GM12878 (cell line): ENCODE measurements around the gene NUAK2. TPM values are rescaled to one million over a fixed set of nuclear protein-coding genes. Genes with fewer than 3 reads are reported as not detected.

ENCODE experiments used
- ATAC-seq: fragments of 200-7000 bp; cut with Tn5 transposase; 3 replicates; pipeline ENCODE4 v1.9.1; 2020; ENCODE audit warnings: mild to moderate bottlenecking, moderate library complexity
- BruUV-seq: library from RNA; stranded (reverse); fragments of 400-500 nt; replicated peaks from 2 replicates; lab custom pipeline; 2021; lab: Mats Ljungman, UMichigan
- CTCF ChIA-PET: fragments of 300-600 bp; sonication (Branson Sonifier 250); formaldehyde crosslinking; extraction: SDS; loops from one replicate; lab custom pipeline; 2021; ENCODE audit warnings: inconsistent platforms; lab: Yijun Ruan, JAX
- POLR2A ChIA-PET: fragments of 350-600 bp; formaldehyde crosslinking; extraction: SDS; loops from one replicate; lab custom pipeline; 2021; ENCODE audit warnings: inconsistent platforms; lab: Charles Lee
- RAD21 ChIA-PET: fragments of 300-600 bp; sonication (Branson Sonifier 250); formaldehyde crosslinking; loops from one replicate; lab custom pipeline; 2023; ENCODE audit warnings: antibody characterized with exemption; ENCODE audit not compliant: unreplicated experiment; lab: Charles Lee
- SMC1A ChIA-PET: fragments of 300-600 bp; sonication (Branson Sonifier 250); formaldehyde crosslinking; loops from one replicate; lab custom pipeline; 2023; ENCODE audit not compliant: unreplicated experiment, uncharacterized antibody; lab: Charles Lee
- DNase-seq: peaks from one replicate; pipeline ENCODE4 v3.0.0-alpha.2; 2011; ENCODE audit warnings: low read depth, low spot score
- FAIRE-seq: peaks from 3 replicates; lab custom pipeline; 2011; peaks lifted over from hg19 to GRCh38; lab: Jason Lieb, UNC
- H2AFZ ChIP-seq: 2 replicates; pipeline ENCODE4 v1.6.0; 2011; ENCODE audit warnings: low read depth, low read length, control low read depth; ENCODE audit not compliant: control insufficient read depth
- H3K27ac ChIP-seq: 2 replicates; pipeline ENCODE4 v1.5.1; 2011; ENCODE audit warnings: control low read depth; ENCODE audit not compliant: control insufficient read depth, insufficient read depth
- H3K27me3 ChIP-seq, 2 experiments: replicated peaks in 1 of 2; 2 replicates each; pipeline versions ENCODE4 v1.6.0 to v1.6.1; 2011; ENCODE audit warnings: low read length in 1 of 2; ENCODE audit not compliant: control insufficient read depth in 2 of 2, insufficient read depth in 2 of 2
- H3K36me3 ChIP-seq, 2 experiments: 2 replicates each; pipeline ENCODE4 v1.5.1; 2011; ENCODE audit warnings: low read length in 1 of 2; ENCODE audit not compliant: control insufficient read depth in 2 of 2, insufficient read depth in 2 of 2
- H3K4me1 ChIP-seq: 2 replicates; pipeline ENCODE4 v1.6.1; 2011; ENCODE audit warnings: mild to moderate bottlenecking, low read length, moderate library complexity, mixed read lengths; ENCODE audit not compliant: control insufficient read depth, insufficient read depth
- H3K4me2 ChIP-seq: 2 replicates; pipeline ENCODE4 v1.6.0; 2011; ENCODE audit warnings: control low read depth; ENCODE audit not compliant: control insufficient read depth, insufficient read depth
- H3K4me3 ChIP-seq: fragments of 200-600 bp; sonication (generic); 2 replicates; pipeline ENCODE4 v1.5.1; 2016
- H3K79me2 ChIP-seq: 2 replicates; pipeline ENCODE4 v1.6.0; 2011; ENCODE audit warnings: low read length; ENCODE audit not compliant: control insufficient read depth, insufficient read depth
- H3K9ac ChIP-seq: 2 replicates; pipeline ENCODE4 v1.8.0; 2011; ENCODE audit warnings: low read length, control low read depth, mixed read lengths; ENCODE audit not compliant: control insufficient read depth, insufficient read depth
- H3K9me3 ChIP-seq: replicated peaks from 3 replicates; pipeline ENCODE4 v1.5.1; 2011; ENCODE audit warnings: mild to moderate bottlenecking, low read length; ENCODE audit not compliant: control insufficient read depth, insufficient read depth
- H4K20me1 ChIP-seq: 2 replicates; pipeline ENCODE4 v1.6.0; 2011; ENCODE audit not compliant: control insufficient read depth, insufficient read depth
- BRCA1 ChIP-seq: IDR thresholded peaks from 2 replicates; pipeline ENCODE4 v1.6.1; 2011; ENCODE audit warnings: low read depth, low read length, improper control_type of control experiment
- CBFB ChIP-seq: IDR thresholded peaks from 2 replicates; pipeline ENCODE4 v1.6.1; 2016; ENCODE audit warnings: antibody characterized with exemption, low read depth
- CBX3 ChIP-seq: fragments of 200-600 bp; sonication (generic); IDR thresholded peaks from 2 replicates; pipeline ENCODE4 v1.6.1; 2016; ENCODE audit warnings: low read depth, borderline replicate concordance
- CREB1 ChIP-seq: IDR thresholded peaks from 2 replicates; pipeline ENCODE4 v1.6.1; 2012; ENCODE audit warnings: low read depth, mild to moderate bottlenecking, inconsistent platforms
- CREM ChIP-seq: IDR thresholded peaks from 2 replicates; pipeline ENCODE4 v1.6.1; 2014; ENCODE audit warnings: antibody characterized with exemption, low read depth
- GABPA ChIP-seq: IDR thresholded peaks from 2 replicates; pipeline ENCODE4 v1.6.1; 2014; ENCODE audit warnings: antibody characterized with exemption, low read depth, mild to moderate bottlenecking, inconsistent platforms
- KDM1A ChIP-seq: fragments of 200-600 bp; sonication (generic); IDR thresholded peaks from 2 replicates; pipeline ENCODE4 v1.6.1; 2016; ENCODE audit warnings: borderline replicate concordance
- LARP7 ChIP-seq: fragments of 450-650 bp; IDR thresholded peaks from 2 replicates; pipeline ENCODE4 v1.6.1; 2017; ENCODE audit warnings: mild to moderate bottlenecking
- MAX ChIP-seq: IDR thresholded peaks from 2 replicates; pipeline ENCODE4 v1.6.1; 2012; ENCODE audit warnings: low read depth, low read length, improper control_type of control experiment
- MTA2 ChIP-seq: fragments of 450-650 bp; IDR thresholded peaks from 2 replicates; pipeline ENCODE4 v1.6.1; 2016; ENCODE audit warnings: low read depth, mild to moderate bottlenecking, moderate library complexity
- PAX5 ChIP-seq: IDR thresholded peaks from 2 replicates; pipeline ENCODE4 v1.6.1; 2011; ENCODE audit warnings: low read depth, low read length, borderline replicate concordance
- RB1 ChIP-seq: fragments of 450-650 bp; formaldehyde crosslinking; IDR thresholded peaks from 2 replicates; pipeline ENCODE4 v1.6.1; 2017; ENCODE audit warnings: mild to moderate bottlenecking, borderline replicate concordance
- RBBP5 ChIP-seq: fragments of 200-600 bp; sonication (generic); conservative IDR thresholded peaks from 2 replicates; pipeline ENCODE4 v1.6.1; 2016
- SMARCA5 ChIP-seq: fragments of 450-650 bp; IDR thresholded peaks from 2 replicates; pipeline ENCODE4 v1.6.1; 2017; ENCODE audit warnings: mild to moderate bottlenecking
- SUZ12 ChIP-seq: fragments of 200-600 bp; sonication (generic); IDR thresholded peaks from one replicate; pipeline ENCODE4 v1.6.1; 2018; ENCODE audit warnings: antibody characterized with exemption, mild to moderate bottlenecking; ENCODE audit not compliant: unreplicated experiment
- TBL1XR1 ChIP-seq: IDR thresholded peaks from 2 replicates; pipeline ENCODE4 v1.6.1; 2012; ENCODE audit warnings: low read depth, low read length, improper control_type of control experiment
- TCF7 ChIP-seq: IDR thresholded peaks from 2 replicates; pipeline ENCODE4 v1.6.1; 2014; ENCODE audit warnings: antibody characterized with exemption, borderline replicate concordance
- YBX1 ChIP-seq: fragments of 450-650 bp; IDR thresholded peaks from 2 replicates; pipeline ENCODE4 v1.6.1; 2016; ENCODE audit warnings: antibody characterized with exemption
- ZBED1 ChIP-seq: IDR thresholded peaks from 2 replicates; pipeline ENCODE4 v1.6.1; 2016; ENCODE audit warnings: borderline replicate concordance
- ZNF207 ChIP-seq: fragments of 450-650 bp; IDR thresholded peaks from 2 replicates; pipeline ENCODE4 v1.6.1; 2014; ENCODE audit warnings: antibody characterized with exemption, mild to moderate bottlenecking, borderline replicate concordance
- ZNF274 ChIP-seq: IDR thresholded peaks from one replicate; pipeline ENCODE4 v1.8.0; 2011; ENCODE audit not compliant: insufficient read length, insufficient read depth
- WGBS: methylation state at CpG from one replicate; pipeline ENCODE4 v1.1.6; 2016; ENCODE audit warnings: low lambda C conversion rate; ENCODE audit not compliant: insufficient replicate concordance, insufficient coverage; ENCODE audit errors: missing lambda C conversion rate; 5-methylcytosine and 5-hydroxymethylcytosine counted together
- in situ Hi-C: fragments of 300-500 bp; cut with MboI; formaldehyde crosslinking; loops from 9 replicates; pipeline ENCODE4 v1.14.3; 2018; ENCODE audit warnings: mixed read lengths
- intact Hi-C: fragments of 100-400 bp; cut with micrococcal nuclease; formaldehyde crosslinking; loops from one replicate; pipeline ENCODE4 v1.14.2; 2022; ENCODE audit not compliant: unreplicated experiment
- polyA plus RNA-seq, 11 experiments: library from polyadenylated mRNA; depleted of rRNA in 4 of 11; unstranded in 6 of 11; stranded (reverse) in 5 of 11; fragments of >200 nt; fragmentation: Nextera tagmentation in 4 of 11; fragmentation: Illumina TruSeq in 1 of 11; extraction: Ambion mirVana in 4 of 11; extraction: Trizol in 1 of 11; gene quantifications; 1 replicate in 1 of 11; 2 replicates in 10 of 11; pipeline versions ENCODE4 v1.2.1 to v1.2.3, GENCODE V29; 2011 to 2016; ENCODE audit warnings: inconsistent platforms in 2 of 11, missing spikeins in 2 of 11, low read depth in 1 of 11
- total RNA-seq, 4 experiments: library from RNA; depleted of rRNA in 3 of 4; stranded (reverse); fragments of >200 nt in 3 of 4; fragmentation: Illumina TruSeq in 1 of 4; extraction: Trizol in 1 of 4; gene quantifications; 2 replicates each; pipeline versions ENCODE4 v1.2.1 to v1.2.3, GENCODE V29; 2013 to 2021
- TF ChIP-seq, protein P1 (sequence below): fragments of 450-650 bp; IDR thresholded peaks from 2 replicates; pipeline ENCODE4 v1.6.1; 2017; ENCODE audit warnings: low read depth, mild to moderate bottlenecking, moderate library complexity

The NUAK2 gene
- total and polyA plus RNA-seq, 10 of the 15 experiments (the other 5 are each of a cell fraction or from before 2014, with no cell fraction given): 0.27 to 3.0 (median 1.2) TPM

DNA sequence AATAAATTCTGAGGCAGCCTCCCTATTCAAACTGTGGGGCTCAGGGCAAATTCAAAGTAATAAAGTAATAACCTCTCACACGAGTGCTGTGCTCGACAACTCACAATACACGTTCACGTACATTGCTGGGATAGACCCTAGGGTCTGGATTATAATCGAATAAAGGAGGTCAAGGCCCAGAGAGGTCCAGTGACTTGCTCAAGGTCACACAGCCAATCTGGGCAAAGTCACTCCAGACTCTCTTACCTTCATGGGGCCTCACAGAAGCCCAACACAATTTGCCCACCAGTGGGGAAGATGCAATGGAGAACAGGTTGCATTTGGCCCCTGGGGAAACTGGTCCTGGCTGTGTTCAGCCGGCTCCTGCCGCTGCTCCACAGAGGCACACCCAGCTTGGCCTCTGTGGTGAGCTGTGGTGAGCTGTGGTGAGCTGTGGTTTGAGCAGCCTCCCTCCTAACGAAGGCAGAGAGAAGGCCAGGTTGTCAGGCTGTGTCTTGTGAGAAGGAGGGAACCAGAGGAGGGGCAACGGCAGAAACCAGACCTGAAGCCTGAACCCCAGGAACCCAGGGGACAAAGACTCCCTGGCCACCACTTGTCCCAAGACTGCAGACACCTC, 35.1 kb downstream of the NUAK2 start (continued):
- TF ChIP-seq CBX3: no peak
- TF ChIP-seq KDM1A: peak; percentile 55; the same call in 1 of the 2 replicates
- no peak for TF ChIP-seq ZBED1

DNA sequence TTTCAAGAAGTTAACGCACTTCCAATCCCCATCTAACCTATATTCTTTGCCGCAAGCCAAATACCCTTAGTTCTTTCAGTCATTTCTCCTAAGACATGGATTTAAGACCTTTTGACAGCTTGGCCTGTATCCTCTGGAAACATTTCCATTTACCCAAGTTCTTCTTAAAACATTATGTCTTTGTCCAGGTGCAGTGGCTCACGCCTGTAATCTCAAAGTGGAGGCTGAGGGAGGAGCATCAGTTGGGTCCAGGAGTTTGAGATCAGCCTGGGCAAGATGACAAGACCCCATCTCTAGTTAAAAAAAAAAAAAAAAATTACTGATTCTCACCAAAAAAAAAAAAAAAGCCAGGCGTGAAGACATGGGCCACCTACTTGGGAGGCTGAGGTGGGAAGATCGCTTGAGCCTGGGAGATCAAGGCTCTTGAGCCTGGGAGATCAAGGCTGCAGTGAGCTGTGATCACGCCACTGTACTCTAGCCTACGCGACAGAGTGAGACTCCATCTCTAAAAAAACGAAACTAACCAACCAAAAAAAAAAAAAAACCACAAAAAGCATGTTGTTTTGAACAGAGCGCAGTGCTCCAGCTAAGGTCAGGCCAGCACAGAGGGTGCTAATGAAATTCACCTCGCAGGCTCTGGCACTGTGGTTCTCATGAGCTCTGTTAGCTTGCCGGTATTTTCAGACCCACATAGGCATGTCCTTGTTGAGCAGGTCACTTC, 36.0 kb downstream of the NUAK2 start:
- intact Hi-C loops (loop anchor here (1.0 to 10.0 kb wide), 5 partner anchors 28 to 772 kb away; partner anchors contain the start of genes ELK4 and NUAK2), in situ Hi-C loops (no loop called here)
- DNase-seq (peak; percentile 76), ATAC-seq (peak; percentile 62), FAIRE-seq (peak; percentile 68)
- no peaks in the 10 kb centered on the region for H3K9me3 ChIP-seq
- no peaks in the 10 kb centered on the region; the same call in 1 of the 2 replicates for H4K20me1 ChIP-seq
- ChIA-PET SMC1A (interaction anchor here (1.0 to 25.9 kb wide), 8 partner anchors 9 to 200 kb away, joined by 3 to 1445 read pairs (median 4); partner anchors contain the start of gene NUAK2), POLR2A (interaction anchor here (0.6 to 9.0 kb wide), 14 partner anchors 9 to 348 kb away, joined by 3 to 151 read pairs (median 6); partner anchors contain the start of gene NUAK2), CTCF (interaction anchor here (0.6 to 59.5 kb wide), 7 partner anchors 15 to 200 kb away, joined by 3 to 2333 read pairs (median 9); partner anchors contain the start of genes NUAK2 and TMCC2), RAD21 (interaction anchor here (0.7 to 9.4 kb wide), 19 partner anchors 9 to 1509 kb away, joined by 3 to 527 read pairs (median 4); partner anchors contain the start of gene NUAK2)
- H3K4me3 ChIP-seq: peak overlapping the region; percentile 32; the same call in 1 of the 2 replicates
- no peaks in the 10 kb centered on the region; a peak in 1 of 4 replicates for H3K27me3 ChIP-seq
- TSS peak; percentile 84 for BruUV-seq
- 16% methylated on average over 12 of the region's 12 CpGs for WGBS
- H3K9ac ChIP-seq: peak overlapping the region; percentile 28; the same call in 1 of the 2 replicates
- H3K79me2 ChIP-seq: no peaks in the 10 kb centered on the region
- H3K36me3 ChIP-seq: no peaks in the 10 kb centered on the region
- H3K27ac ChIP-seq: peak overlapping the region; percentile 38
- H3K4me1 ChIP-seq: peaks cover 55% of the 10 kb centered on the region
- peak overlapping the region; percentile 71 for H3K4me2 ChIP-seq
- H2AFZ ChIP-seq: no peak overlapping the region
- TF ChIP-seq CBFB: peak; percentile 77
- peak; percentile 47; the same call in 1 of the 2 replicates for TF ChIP-seq MTA2
- no peak for TF ChIP-seq BRCA1
- no peak; the same call in 1 of the 2 replicates for TF ChIP-seq CREM
- no peak for TF ChIP-seq SMARCA5
- peak; percentile 85 for TF ChIP-seq PAX5
- TF ChIP-seq ZNF207: no peak
- no peak; the same call in 1 of the 2 replicates for TF ChIP-seq TBL1XR1
- no peak for TF ChIP-seq RB1
- no peak for TF ChIP-seq CBX3
- no peak for TF ChIP-seq SUZ12
- TF ChIP-seq, protein P1, sequence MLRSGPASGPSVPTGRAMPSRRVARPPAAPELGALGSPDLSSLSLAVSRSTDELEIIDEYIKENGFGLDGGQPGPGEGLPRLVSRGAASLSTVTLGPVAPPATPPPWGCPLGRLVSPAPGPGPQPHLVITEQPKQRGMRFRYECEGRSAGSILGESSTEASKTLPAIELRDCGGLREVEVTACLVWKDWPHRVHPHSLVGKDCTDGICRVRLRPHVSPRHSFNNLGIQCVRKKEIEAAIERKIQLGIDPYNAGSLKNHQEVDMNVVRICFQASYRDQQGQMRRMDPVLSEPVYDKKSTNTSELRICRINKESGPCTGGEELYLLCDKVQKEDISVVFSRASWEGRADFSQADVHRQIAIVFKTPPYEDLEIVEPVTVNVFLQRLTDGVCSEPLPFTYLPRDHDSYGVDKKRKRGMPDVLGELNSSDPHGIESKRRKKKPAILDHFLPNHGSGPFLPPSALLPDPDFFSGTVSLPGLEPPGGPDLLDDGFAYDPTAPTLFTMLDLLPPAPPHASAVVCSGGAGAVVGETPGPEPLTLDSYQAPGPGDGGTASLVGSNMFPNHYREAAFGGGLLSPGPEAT: peak; percentile 64; the same call in 1 of the 2 replicates
- no peak for TF ChIP-seq YBX1
- no peak for TF ChIP-seq GABPA
- TF ChIP-seq ZNF274: no peak
- no peak for TF ChIP-seq RBBP5
- peak; percentile 63; the same call in 1 of the 2 replicates for TF ChIP-seq CREB1
- TF ChIP-seq TCF7: no peak
- no peak; the same call in 1 of the 2 replicates for TF ChIP-seq MAX
- no peak for TF ChIP-seq LARP7
